Posterior cingulate gyrus (tissue), 11 donors: ENCODE data around the gene LHFPL2.
A peak's percentile ranks its signal among the peaks of the same experiment; 100 is the strongest.
"Not testable (repeated sequence)": the region's sequence is repeated elsewhere in the genome, so short reads cannot be mapped to it uniquely, and the experiment has no call there.

ENCODE experiments used
- DNase-seq, 10 donors: peaks; one replicate each; pipeline versions ENCODE4 v3.0.0 to v3.0.0-alpha.2; 2020 to 2021; ENCODE audit warnings: mixed read lengths in 3 of 10
- intact Hi-C: fragments of 100-400 bp; cut with DNase I; formaldehyde crosslinking; loops from one replicate; pipeline ENCODE4 v1.15.1; 2023

LHFPL2 gene

DNA sequence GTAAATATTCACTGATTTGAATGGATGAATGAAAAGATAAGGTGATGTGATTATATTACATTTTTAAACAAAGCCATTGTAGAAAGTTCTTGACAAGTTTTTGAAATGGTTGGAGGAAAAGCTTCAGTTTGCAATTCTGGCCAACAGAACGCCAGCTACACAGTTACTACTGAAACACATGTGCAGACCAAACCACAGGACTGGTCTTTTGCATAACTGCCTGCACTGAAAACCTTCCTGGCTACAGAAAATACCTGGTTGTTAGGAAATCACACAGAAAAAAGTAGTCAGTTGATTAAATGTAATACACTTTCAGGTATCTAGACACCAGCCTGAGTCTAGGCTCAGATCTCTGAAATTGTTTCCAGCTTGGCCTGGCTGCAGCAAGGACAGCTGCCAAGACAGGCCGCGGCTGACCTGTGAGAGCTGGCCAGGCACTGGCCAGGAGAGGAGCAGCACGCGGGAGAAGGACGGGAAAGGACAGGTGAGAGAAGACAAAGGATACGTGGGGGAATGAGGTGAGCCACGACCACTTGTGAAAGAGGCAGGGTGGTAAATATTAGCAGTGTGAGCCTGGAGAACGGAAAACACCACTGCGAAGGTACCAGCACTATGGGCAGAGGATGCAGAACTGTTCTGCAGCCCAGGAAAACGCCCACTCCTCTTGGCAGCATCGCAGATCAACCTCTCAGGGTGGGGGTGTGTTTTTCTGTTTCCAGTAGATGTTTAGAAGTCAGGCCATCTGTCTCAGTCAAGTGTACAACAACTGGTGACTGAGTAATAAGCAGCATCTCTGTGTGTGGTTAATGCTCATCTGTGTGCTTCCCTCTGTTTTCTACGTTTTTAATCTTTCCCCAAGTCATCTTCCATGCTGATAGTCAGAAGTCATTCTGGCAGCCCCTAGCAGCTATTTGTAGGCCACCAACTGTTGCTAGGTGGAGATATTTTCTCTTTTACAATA is 150.7 kb downstream of the LHFPL2 start:
- peak in 4 of 10 donors; percentile 32 to 87 (median 56) for DNase-seq
- intact Hi-C loops, result no loop called here

DNA sequence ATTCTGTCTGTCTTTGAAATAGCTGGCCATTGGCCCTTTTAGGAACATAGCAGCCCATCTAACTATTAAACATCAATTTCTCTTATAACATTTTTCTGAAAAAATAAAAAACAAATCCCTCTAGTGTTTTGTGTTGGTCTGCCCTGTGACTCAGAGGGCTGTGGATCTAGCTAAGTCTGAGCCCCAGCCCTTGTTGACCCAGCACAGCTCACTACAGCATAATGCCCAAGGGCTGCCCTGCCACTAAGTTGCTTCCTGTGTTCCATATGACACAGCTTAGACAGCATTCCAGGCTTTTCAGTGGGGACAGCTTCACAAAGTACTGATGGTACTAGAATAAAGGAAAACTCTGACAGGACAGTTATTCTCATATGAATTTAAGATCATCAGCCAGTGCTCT is 152.2 kb downstream of the LHFPL2 start:
- no peak for DNase-seq
- intact Hi-C loops, result no loop called here

DNA sequence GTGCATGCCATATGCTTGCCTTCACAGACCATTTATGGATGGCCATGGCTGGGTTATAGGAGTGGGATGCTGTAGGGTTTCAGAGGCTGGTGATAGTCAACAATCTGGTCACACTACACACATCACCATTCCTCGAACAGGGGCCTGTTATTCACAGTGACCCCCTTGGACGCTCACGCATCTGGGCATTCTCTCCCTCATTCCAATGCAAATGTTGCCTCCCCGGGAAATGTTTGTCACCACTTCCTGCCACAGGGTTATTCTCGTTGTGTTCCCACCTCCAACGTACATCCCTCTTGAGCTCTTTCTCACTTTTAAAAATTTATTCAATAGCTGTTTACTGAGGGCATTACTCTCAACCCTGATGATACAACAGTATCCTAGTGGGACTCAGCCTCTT is 152.8 kb downstream of the LHFPL2 start:
- intact Hi-C loops, result no loop called here
- DNase-seq, result no peak

DNA sequence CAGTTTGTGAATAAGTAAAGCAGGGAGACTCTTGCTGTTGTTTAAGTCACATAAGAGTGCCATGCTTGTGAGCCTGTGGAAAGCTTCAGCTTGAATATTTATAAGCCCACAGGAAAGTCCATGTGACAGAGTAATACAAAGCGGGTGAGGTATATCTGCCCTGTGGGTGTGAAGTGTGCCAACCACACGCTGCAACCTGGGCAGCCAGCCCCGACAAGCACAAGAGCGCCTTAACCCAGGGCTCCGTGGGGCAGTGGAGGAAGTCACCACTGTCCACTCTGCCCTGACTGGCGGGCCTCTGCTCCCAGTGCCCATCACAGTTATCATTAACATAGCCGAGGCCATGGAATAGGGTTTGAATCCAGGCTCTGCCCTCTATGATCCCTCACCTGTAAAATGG is 155.9 kb downstream of the LHFPL2 start:
- no peak for DNase-seq
- intact Hi-C loops, result no loop called here

DNA sequence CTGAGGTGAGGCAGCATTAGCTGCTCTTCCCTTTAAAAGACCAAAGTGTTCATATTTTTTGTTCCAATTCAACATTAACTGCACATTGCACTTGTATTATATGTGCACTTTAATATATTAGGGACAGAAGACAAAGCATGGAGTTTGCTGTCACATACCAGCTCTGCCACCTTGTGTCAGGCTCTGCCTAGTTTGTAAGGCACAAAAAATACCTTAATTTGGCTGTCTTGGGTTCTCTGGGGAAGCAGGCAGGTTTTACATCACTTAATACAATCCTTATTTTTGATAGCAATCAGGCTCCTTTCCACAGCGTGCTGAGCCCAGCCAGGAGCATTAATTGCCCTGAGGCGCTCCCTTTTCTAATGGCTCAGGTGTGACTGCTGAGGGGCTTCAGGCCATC is 156.3 kb downstream of the LHFPL2 start:
- no peak for DNase-seq
- intact Hi-C loops, result no loop called here

DNA sequence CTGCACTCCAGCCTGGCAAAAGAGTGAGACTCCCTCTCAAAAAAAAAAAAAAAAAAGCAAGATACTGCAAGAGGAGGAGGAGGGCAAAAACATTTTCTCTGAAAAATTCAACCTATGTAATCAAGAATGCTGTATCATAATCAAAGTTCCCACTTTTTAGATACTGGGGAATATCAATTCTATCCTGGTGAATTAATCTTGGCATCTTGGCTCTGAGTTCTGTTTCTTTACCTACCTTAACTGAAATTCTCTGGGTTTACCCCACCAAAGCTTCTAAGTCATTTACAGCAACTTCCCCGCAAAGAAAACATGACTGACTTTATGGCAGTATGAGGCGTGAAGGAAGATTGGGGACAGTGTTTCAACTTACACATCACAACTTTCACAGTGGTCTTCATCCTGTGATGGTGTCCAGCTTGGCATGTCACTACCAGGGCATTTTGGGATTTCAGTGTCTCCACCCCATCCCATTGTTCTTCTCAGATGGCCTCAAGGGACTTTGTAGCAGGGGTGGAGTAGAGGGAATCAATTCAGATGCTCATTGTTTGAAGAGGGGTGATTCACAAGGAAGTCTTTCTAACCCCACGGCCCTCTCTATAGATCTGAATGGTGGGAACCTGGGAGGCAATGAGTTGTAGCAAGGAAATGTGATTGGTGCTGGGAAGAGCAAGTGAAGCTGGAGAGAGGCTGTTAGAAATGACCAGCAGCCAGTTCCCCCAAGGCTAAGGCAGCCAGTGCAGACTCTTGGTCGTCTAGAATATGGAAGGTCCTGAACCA is 157.7 kb downstream of the LHFPL2 start:
- no peak for DNase-seq
- intact Hi-C loops, result no loop called here

DNA sequence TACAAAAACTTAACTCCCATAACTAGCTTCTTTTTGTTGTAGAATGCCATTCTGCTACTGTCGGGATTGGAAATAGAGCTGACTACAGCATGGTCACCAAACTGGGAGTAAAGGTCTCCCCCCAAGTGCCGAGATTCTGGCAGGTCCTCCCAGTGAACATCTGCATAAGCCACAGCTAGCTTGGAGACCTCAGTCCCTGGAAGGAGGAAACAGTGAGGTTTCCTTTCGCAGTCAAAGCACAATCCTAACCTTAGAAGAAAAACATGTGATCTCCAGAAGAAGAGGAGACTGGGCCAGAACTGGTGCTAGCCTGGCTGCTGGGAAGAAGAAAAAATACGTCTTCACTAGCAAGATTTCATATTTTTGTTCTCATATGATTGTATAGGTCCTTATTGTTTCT is 160.7 kb downstream of the LHFPL2 start:
- no peak for DNase-seq
- intact Hi-C loops, result no loop called here

DNA sequence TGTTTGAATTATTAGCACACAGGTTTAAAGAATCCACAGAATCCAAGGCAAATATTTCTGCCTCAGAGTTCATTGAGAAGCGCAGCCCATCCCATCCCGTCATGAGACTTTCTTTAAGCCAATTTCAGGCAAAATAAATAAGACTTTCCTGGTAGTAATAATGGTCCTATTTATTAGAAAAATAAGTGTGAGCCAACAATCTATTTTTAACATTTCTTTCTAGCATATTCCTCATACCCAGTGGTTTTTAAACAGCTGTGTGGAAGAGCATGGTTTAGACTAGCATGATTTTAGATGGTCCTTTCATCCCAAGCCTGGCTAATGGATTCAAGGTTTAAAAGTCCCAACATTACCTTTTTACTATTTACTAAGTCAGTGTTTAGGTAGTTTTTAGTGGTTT is 162.4 kb downstream of the LHFPL2 start:
- no peak for DNase-seq
- intact Hi-C loops, result no loop called here

DNA sequence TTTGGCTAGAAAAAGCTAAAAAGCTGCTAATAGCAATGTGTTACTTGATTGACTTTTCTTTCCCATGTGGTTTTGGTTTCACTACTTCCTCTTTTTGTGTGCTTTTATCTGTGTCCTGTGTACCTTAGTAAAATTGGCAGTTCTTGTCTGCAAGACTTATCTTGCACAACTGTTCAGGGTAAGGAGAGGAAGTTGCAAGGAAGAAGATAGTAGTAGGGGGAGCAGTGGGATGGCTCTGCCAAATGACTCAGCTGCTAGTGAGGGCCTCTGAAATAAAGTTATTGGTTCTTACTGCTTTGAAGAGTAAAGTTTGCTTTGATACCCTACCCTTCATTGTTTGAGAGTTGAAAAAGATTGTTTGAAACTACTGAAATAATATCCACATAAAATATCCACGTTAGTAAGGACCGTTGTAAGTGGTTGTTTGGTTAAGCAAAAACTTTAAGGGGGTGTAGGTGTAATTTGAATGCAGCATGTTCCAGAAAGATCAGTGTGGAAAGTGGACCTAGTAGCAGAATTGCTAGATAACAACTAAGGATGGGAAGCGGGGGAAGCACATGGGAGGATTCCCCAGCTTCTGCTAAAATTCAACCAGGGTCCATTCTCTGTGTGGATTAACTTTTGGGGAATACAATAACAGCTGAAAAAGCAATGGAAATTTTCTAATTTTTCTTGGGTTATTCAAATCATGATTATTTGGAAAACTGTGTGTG is 164.6 kb downstream of the LHFPL2 start:
- intact Hi-C loops, result no loop called here
- DNase-seq, result no peak

DNA sequence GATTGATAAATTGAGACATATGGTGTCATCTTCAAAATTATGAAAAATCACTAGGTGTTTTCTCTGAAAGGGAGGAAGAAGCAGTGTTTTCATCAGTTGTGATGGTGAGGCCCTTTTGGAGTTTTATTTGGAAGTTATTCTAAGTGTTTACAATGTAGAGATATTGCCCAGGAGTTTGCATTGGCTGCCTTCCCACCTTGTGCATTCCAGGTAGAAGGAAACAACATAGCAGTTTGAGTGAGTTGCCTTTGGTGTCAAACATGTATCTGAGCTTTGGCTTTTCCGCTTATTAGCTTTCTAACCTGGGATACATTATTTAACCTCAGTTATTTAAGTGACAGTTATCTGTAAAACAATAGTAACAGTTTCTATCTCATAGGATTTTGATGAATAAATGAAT is 165.6 kb downstream of the LHFPL2 start:
- intact Hi-C loops, result no loop called here
- DNase-seq, result no peak

DNA sequence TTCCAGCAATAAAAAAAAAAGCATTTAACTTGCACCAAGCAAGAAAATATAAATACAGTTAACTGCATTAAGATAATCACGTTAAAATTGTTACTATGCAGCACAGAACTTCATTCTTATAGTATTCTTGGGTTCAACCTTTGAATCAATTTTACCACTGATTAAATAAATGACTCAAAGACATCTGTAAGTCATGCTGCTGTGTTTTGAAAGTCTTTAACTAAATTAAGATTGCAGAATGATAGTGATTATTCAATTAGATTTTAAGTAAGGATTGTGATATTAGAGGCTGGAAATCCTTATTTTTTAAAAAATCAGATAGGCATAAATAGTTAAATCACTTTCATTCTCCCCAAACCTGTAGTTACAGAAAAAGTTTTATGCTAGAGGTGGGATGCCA is 171.8 kb downstream of the LHFPL2 start:
- intact Hi-C loops, result no loop called here
- DNase-seq, result no peak

DNA sequence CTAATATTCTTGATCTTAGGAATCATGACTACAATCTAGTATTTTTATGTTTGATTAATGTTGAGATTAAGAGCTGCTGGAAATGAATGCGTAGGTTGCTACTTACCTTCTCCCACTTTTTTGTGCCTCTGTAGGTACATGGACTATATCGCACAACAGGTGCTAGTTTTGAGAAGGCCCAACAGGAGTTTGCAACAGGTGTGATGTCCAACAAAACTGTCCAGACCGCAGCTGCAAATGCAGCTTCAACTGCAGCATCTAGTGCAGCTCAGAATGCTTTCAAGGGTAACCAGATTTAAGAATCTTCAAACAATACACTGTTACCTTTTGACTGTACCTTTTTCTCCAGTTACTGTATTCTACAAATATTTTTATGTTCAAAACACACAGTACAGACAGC is 173.2 kb downstream of the LHFPL2 start:
- no peak for DNase-seq
- intact Hi-C loops, result no loop called here

DNA sequence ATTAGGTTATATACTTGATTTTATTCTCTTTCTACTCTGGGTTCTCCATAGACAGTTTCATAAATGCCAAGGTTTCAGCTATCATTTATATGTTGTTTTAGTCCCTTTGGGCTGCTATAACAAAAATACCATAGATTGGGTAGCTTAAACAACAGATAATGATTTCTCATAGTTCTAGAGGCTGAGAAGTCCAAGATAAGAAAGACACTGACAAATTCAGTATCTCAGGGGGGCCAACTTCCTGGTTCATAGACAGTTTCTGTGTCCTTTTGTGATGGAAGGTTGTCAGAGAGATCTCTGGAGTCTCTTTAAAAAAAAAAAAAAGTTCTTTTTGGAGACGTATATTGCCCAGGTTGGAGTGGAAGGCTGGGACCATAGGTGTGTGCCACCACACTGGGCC is 174.8 kb downstream of the LHFPL2 start:
- no peak for DNase-seq
- intact Hi-C loops, result no loop called here

DNA sequence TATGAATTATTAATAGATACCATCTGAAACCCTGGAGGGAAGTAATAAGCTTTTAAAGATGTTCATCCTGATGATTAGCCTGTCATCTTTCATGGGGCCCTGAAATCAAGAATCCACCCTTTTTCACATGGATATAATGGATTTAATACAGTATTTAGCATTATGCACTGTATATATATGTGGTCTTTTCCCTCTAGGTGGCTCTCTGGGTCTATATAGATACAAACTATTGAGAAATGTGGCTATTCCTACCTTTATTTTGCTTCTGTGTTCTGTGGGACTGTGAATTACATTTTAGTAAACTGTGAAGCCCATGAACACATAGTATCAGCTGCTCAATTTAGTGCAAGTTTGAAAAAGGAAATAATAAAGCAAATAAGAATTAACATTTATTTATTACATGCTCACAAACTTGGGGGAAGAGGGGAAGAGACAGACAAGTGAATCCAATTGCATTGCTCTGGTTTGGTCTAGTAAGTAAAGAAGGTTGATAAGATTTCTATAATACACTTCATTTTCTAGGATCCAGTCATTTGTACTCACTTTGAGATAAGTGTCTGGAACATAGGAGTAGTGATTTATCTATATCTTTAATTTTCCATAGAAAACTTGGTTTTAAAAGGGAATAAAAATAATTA is 176.0 kb downstream of the LHFPL2 start:
- DNase-seq, result no peak
- intact Hi-C loops, result no loop called here

DNA sequence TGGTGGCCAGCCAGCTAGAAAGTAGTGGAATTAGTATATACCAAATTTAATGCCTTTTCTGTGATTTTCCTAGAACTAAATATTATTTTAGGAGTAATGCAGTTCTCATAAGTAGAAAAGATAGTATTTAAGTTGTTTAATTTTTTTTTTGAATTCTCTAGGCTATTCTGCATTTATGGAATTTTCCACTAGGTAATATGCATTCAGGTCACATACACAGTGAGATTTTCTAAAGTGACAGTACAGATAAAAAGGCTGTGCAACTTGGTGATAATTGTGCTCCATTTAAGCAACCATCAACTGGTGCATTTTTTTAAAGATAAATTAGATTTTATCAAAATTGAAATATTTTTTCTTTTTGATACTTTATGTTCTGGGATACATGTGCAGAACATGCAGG is 176.7 kb downstream of the LHFPL2 start:
- intact Hi-C loops, result no loop called here
- DNase-seq, result no peak

DNA sequence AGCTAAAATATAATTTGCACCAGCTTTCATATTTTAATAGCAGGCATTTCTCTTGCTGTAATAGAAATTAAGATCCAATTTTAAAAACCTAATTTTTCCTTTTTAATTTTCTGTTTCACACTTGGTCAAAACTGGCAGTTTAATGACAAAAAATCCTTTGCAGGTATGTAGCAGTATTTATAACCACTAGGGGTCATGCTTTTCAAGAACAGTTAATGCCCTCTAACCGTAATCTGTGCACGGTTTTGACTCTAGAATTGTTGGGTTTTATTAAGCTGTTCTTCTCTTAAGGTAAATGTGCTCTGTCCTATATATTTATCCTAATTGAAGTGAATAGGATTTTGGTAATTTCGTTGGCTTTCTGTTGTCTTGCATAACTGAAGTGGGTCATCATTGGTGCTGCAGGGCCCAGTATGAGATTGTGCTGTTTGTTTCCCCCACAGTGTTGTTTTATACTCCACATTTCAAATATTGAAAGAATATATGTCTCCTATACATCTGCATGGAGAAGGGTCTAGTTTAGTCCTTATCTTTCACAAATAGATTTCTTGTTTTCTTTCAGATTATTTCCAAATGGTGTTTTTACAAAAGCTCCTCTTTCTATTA is 180.7 kb downstream of the LHFPL2 start:
- intact Hi-C loops, result loop anchor here (10.0 kb wide), 2 partner anchors 67 to 497 kb away; no protein-coding TSS in a partner anchor
- DNase-seq, result no peak

DNA sequence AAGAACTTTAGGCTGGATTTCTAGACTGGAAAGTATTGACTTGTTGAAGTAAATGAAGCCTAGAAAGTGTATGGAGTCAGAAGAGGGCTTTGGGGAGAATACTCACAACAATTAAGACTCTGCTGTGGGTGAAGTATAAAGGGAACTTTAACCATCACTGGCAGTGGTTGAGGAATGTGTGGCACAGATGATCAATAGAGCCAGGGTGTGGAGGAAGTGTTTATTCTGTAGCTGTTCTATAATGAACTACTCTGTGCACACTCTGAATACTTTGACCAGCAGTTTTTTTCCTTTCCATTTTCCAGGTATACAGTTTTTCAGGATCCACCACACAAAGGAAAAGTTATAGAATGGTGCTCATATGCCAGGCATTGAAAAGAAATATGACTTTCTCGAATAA is 181.4 kb downstream of the LHFPL2 start:
- intact Hi-C loops, result loop anchor here (10.0 kb wide), 2 partner anchors 68 to 498 kb away; no protein-coding TSS in a partner anchor
- DNase-seq, result no peak

DNA sequence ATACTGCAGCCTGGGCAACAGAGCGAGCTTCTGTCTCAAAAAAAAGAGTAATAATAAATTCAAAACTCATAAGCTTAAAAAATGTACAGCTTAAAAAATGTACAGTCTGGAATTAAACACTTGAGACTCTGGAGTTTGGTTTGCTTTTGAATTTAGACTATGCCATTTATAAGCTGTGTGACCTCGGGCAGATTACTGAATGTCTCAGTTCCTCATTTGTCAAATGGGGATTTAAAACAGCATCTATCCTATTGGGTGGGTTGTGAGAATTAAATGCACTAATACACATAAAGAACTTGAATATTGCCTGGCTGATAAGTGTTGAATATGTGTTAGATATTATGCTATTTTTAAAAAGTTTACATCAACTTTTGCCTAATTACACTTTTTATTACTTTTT is 189.7 kb downstream of the LHFPL2 start:
- DNase-seq, result no peak
- intact Hi-C loops, result no loop called here

DNA sequence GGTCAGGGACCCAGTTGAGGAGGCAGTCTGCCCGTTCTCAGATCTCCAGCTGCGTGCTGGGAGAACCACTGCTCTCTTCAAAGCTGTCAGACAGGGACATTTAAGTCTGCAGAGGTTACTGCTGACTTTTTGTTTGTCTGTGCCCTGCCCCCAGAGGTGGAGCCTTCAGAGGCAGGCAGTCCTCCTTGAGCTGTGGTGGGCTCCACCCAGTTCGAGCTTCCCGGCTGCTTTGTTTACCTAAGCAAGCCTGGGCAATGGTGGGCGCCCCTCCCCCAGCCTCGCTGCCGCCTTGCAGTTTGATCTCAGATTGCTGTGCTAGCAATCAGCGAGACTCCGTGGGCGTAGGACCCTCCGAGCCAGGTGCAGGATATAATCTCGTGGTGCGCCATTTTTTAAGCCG is 191.1 kb downstream of the LHFPL2 start:
- intact Hi-C loops, DNase-seq: not testable (repeated sequence)

DNA sequence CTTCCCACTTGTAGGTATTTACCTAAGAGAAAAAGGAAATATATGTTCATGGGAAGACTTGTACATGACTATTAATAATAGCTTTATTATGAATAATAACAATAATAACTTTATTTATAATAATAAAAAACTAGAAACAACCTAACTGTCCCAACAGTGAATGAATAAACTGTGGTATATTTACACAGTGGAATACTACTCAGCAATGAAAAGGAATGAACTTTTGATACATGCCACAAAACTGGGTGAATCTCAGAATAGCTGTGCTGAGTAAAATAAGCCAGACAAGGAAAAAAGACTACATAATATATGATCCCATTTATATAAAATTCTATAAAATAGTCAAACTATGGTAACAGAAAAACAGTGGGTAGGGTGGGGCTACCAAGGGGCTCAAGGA is 199.5 kb downstream of the LHFPL2 start:
- intact Hi-C loops, result no loop called here
- no peak for DNase-seq
